HepG2 (cell line): ENCODE results near the gene FBXW10B.
"Not testable (repeated sequence)": the region's sequence is repeated elsewhere in the genome, so short reads cannot be mapped to it uniquely, and the experiment has no call there.

Experiments
- CHD2 ChIP-seq: IDR thresholded peaks from 2 replicates; pipeline ENCODE4 v1.6.1; 2011; ENCODE audit warnings: low read depth, low read length, improper control_type of control experiment
- GABPA ChIP-seq, 2 experiments: IDR thresholded peaks; 2 replicates each; pipeline ENCODE4 v1.6.1; 2011 to 2016; ENCODE audit warnings: low read depth in 2 of 2, low read length in 1 of 2, missing biosample characterization in 1 of 2, missing genetic modification characterization in 1 of 2
- GABPB1 ChIP-seq: IDR thresholded peaks from 2 replicates; pipeline ENCODE4 v1.6.1; 2016; ENCODE audit warnings: mild to moderate bottlenecking, missing genetic modification reagents, moderate library complexity, missing compliant biosample characterization
- MAX ChIP-seq: IDR thresholded peaks from 2 replicates; pipeline ENCODE4 v1.6.1; 2012; ENCODE audit warnings: inconsistent platforms
- MTF1 ChIP-seq: sonication (generic); formaldehyde crosslinking; IDR thresholded peaks from 2 replicates; pipeline ENCODE4 v1.5.0; 2020; ENCODE audit warnings: missing genetic modification reagents
- RFX5 ChIP-seq: IDR thresholded peaks from 2 replicates; pipeline ENCODE4 v1.6.1; 2011; ENCODE audit warnings: low read depth, low read length, improper control_type of control experiment
- ZFP1 ChIP-seq: IDR thresholded peaks from 2 replicates; pipeline ENCODE4 v1.6.1; 2016
- ZNF513 ChIP-seq: sonication (generic); formaldehyde crosslinking; conservative IDR thresholded peaks from 2 replicates; pipeline ENCODE4 v1.5.0; 2020; ENCODE audit warnings: missing genetic modification reagents
- ZNF562 ChIP-seq: sonication (generic); formaldehyde crosslinking; IDR thresholded peaks from 2 replicates; pipeline ENCODE4 v1.8.0; 2022; ENCODE audit warnings: missing genetic modification reagents, borderline replicate concordance
- ZNF607 ChIP-seq: sonication (generic); formaldehyde crosslinking; IDR thresholded peaks from 2 replicates; pipeline ENCODE4 v1.5.1; 2020; ENCODE audit warnings: missing genetic modification reagents, mild to moderate bottlenecking, borderline replicate concordance
- ZNF776 ChIP-seq: sonication (generic); formaldehyde crosslinking; IDR thresholded peaks from 2 replicates; pipeline ENCODE4 v1.4.0; 2020; ENCODE audit warnings: mild to moderate bottlenecking, missing genetic modification reagents
- TF ChIP-seq, protein P1 (sequence below): sonication (generic); formaldehyde crosslinking; IDR thresholded peaks from 2 replicates; pipeline ENCODE4 v1.5.0; 2020; ENCODE audit warnings: mild to moderate bottlenecking, missing genetic modification reagents, moderate library complexity

DNA sequence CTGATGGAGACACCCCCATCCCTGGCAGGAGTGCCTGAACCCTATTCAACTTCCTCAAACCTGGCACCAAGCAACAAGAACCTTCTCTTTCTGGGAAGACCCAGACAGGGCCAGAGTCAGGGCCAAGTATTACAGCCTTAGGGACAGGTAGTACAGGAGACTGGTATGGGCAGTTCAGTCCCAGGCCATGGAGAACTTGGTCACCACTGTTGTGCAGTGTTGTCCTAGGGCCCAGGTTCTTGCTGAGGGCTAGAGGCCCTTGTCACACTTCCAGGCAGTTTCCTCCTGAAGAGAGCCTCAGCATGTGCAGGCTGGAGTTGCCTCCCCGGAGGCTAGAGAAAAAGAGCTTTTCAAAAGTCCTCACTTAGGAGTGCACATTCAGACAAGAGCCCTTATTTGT lies 28.7 kb downstream of the FBXW10B start:
- TF ChIP-seq CHD2; MAX; GABPA (IDR thresholded peaks at IDR 0.05; ENCODE audit: low read depth, low read length); GABPA (CRISPR knock-in tag; IDR thresholded peaks at IDR 0.05; ENCODE audit: low read depth); ZFP1; RFX5; ZNF776 (CRISPR knock-in tag); ZNF607 (CRISPR knock-in tag); ZNF562 (CRISPR knock-in tag); MTF1 (CRISPR knock-in tag); GABPB1 (CRISPR knock-in tag); ZNF513 (CRISPR knock-in tag): not testable (repeated sequence)
- TF ChIP-seq, protein P1, sequence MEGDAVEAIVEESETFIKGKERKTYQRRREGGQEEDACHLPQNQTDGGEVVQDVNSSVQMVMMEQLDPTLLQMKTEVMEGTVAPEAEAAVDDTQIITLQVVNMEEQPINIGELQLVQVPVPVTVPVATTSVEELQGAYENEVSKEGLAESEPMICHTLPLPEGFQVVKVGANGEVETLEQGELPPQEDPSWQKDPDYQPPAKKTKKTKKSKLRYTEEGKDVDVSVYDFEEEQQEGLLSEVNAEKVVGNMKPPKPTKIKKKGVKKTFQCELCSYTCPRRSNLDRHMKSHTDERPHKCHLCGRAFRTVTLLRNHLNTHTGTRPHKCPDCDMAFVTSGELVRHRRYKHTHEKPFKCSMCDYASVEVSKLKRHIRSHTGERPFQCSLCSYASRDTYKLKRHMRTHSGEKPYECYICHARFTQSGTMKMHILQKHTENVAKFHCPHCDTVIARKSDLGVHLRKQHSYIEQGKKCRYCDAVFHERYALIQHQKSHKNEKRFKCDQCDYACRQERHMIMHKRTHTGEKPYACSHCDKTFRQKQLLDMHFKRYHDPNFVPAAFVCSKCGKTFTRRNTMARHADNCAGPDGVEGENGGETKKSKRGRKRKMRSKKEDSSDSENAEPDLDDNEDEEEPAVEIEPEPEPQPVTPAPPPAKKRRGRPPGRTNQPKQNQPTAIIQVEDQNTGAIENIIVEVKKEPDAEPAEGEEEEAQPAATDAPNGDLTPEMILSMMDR, result not testable (repeated sequence)
